ENCODE data around the gene SFMBT1. TPM values are rescaled to one million over a fixed set of nuclear protein-coding genes. Genes with fewer than 3 reads are reported as not detected.

Gene SFMBT1
- total and polyA plus RNA-seq, 2 of the 8 experiments (the other 6 are each of a cell fraction or from before 2014, with no cell fraction given) = 8.1 to 16.8 TPM

GRCh38 chr3:53042651-53043050, 3.2 kb downstream of the SFMBT1 start (continued):
- TF ChIP-seq SP2 (IDR thresholded peaks at IDR 0.05; ENCODE audit: low read length) (no peak), FOSL1 (IDR thresholded peaks at IDR 0.05; ENCODE audit: insufficient read depth, low read depth, low read length) (no peak)
